ENCODE results near the gene PIK3R5. TPM values are rescaled to one million over a fixed set of nuclear protein-coding genes. Genes with fewer than 3 reads are reported as not detected.

PIK3R5 gene
- polyA plus RNA-seq, 3 donors: 32.1 to 127 (median 47.5) TPM

DNA sequence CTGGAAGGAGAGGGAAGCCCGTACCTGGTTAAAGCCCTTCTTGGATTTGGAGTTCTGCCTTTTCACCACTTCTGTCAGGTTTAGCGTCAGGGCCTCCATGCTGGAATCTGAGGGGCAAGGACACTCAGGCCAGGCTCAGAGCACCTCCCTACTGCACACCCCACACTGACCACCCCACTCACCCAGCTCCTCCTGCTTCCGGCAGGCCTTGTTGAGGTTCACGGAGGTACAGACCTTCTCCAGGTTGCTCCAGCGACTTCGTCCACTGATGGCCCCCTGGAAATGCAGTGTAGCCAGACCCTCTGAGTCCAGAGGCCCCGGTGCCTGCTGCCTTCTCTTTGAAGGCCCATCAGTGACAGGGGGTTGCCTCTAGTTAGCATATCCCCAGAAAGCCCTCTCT is 83.9 kb downstream of the PIK3R5 start:
- Histone ChIP-seq H3K79me2 (ENCODE audit: insufficient read depth, low read length) (no peaks in the 10 kb centered on the region), H3K4me2 (replicated peaks; ENCODE audit: extremely low read depth, low read length, poor library complexity, severe bottlenecking) (no peak overlapping the region), H3K27me3 (ENCODE audit: control insufficient read depth in 2 of 2, insufficient read depth in 2 of 2, low read length in 2 of 2) (no peaks in the 10 kb centered on the region), H4K20me1 (ENCODE audit: insufficient read depth, low read length) (peaks cover 88% of the 10 kb centered on the region), H2AFZ (ENCODE audit: insufficient read depth, low read depth, low read length, poor library complexity, severe bottlenecking) (no peak overlapping the region), H3K27ac (ENCODE audit: low read depth in 1 of 2, low read length in 2 of 2) (no peak overlapping the region), H3K9me3 (replicated peaks in 1 of 2; ENCODE audit: control insufficient read depth in 1 of 2, insufficient read depth in 1 of 2, low read length in 2 of 2) (peaks cover 0 to 9% of the 10 kb centered on the region in 2 donors), H3K4me1 (ENCODE audit: control insufficient read depth in 1 of 2, insufficient read depth in 2 of 2, low read length in 2 of 2) (no peaks in the 10 kb centered on the region), H3K36me3 (replicated peaks in 1 of 2; ENCODE audit: control insufficient read depth in 1 of 2, insufficient read depth in 2 of 2, low read length in 2 of 2) (peaks cover 81 to 92% of the 10 kb centered on the region in 2 donors), H3K9ac (ENCODE audit: insufficient read depth, low read length, poor library complexity, severe bottlenecking) (no peak overlapping the region), H3K4me3 (replicated peaks in 1 of 3; ENCODE audit: low read depth in 2 of 3, low read length in 3 of 3) (no peak overlapping the region)
- intact Hi-C loops (cut with micrococcal nuclease): no loop called here
- peak overlapping the region in 2 of 7 donors; percentile 32 to 47 for H3K27ac Mint-ChIP-seq
- H3K9me3 Mint-ChIP-seq: peaks cover 0 to 10% (median 6%) of the 10 kb centered on the region in 7 donors
- H3K4me1 Mint-ChIP-seq: no peaks in the 10 kb centered on the region
- TF ChIP-seq, protein P1, sequence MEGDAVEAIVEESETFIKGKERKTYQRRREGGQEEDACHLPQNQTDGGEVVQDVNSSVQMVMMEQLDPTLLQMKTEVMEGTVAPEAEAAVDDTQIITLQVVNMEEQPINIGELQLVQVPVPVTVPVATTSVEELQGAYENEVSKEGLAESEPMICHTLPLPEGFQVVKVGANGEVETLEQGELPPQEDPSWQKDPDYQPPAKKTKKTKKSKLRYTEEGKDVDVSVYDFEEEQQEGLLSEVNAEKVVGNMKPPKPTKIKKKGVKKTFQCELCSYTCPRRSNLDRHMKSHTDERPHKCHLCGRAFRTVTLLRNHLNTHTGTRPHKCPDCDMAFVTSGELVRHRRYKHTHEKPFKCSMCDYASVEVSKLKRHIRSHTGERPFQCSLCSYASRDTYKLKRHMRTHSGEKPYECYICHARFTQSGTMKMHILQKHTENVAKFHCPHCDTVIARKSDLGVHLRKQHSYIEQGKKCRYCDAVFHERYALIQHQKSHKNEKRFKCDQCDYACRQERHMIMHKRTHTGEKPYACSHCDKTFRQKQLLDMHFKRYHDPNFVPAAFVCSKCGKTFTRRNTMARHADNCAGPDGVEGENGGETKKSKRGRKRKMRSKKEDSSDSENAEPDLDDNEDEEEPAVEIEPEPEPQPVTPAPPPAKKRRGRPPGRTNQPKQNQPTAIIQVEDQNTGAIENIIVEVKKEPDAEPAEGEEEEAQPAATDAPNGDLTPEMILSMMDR (IDR thresholded peaks at IDR 0.05): no peak
- DNase-seq: no peak
- peaks cover 0 to 6% (median 0%) of the 10 kb centered on the region in 3 donors for H3K27me3 Mint-ChIP-seq (ENCODE audit: low read depth in 3 of 3)
- no peak overlapping the region for H3K4me3 Mint-ChIP-seq
- 94% methylated on average over 6 of the region's 7 CpGs for WGBS (ENCODE audit: insufficient coverage)
- peaks cover 89 to 90% of the 10 kb centered on the region in 2 donors for H3K36me3 Mint-ChIP-seq

DNA sequence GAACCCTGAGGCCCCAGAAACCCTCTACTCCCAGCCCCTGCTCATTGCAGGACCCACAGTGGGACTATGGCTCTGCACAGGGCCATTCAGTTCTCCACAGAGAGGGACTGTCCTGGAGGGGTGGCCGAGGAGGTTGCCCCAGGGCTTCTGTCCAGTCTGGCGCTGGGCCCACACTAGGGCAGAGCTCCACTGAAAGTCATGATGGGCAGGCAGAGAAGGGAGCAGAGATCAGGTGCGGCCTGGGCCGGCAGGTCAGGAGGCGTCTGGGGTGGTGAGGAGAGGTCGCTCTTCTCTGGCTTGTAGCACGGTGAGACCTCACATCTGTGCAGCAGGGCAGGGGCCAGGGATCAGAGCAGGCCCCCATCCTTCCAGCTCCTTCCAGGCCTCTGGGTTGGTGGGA is 85.0 kb downstream of the PIK3R5 start:
- H3K4me3 Mint-ChIP-seq: no peak overlapping the region
- Histone ChIP-seq H3K27ac (ENCODE audit: low read depth in 1 of 2, low read length in 2 of 2) (no peak overlapping the region), H3K9me3 (replicated peaks in 1 of 2; ENCODE audit: control insufficient read depth in 1 of 2, insufficient read depth in 1 of 2, low read length in 2 of 2) (no peaks in the 10 kb centered on the region), H3K36me3 (replicated peaks in 1 of 2; ENCODE audit: control insufficient read depth in 1 of 2, insufficient read depth in 2 of 2, low read length in 2 of 2) (peaks cover 74 to 84% of the 10 kb centered on the region in 2 donors), H4K20me1 (ENCODE audit: insufficient read depth, low read length) (peaks cover 83% of the 10 kb centered on the region), H3K79me2 (ENCODE audit: insufficient read depth, low read length) (no peaks in the 10 kb centered on the region), H3K4me2 (replicated peaks; ENCODE audit: extremely low read depth, low read length, poor library complexity, severe bottlenecking) (no peak overlapping the region), H3K9ac (ENCODE audit: insufficient read depth, low read length, poor library complexity, severe bottlenecking) (no peak overlapping the region), H2AFZ (ENCODE audit: insufficient read depth, low read depth, low read length, poor library complexity, severe bottlenecking) (no peak overlapping the region), H3K27me3 (ENCODE audit: control insufficient read depth in 2 of 2, insufficient read depth in 2 of 2, low read length in 2 of 2) (no peaks in the 10 kb centered on the region), H3K4me1 (ENCODE audit: control insufficient read depth in 1 of 2, insufficient read depth in 2 of 2, low read length in 2 of 2) (no peaks in the 10 kb centered on the region), H3K4me3 (replicated peaks in 1 of 3; ENCODE audit: low read depth in 2 of 3, low read length in 3 of 3) (no peak overlapping the region)
- peaks cover 0 to 1% (median 0%) of the 10 kb centered on the region in 7 donors for H3K9me3 Mint-ChIP-seq
- H3K27ac Mint-ChIP-seq: peak overlapping the region in 2 of 7 donors; percentile 20 to 62
- peaks cover 80 to 81% of the 10 kb centered on the region in 2 donors for H3K36me3 Mint-ChIP-seq
- WGBS (ENCODE audit: insufficient coverage): 100% methylated on average over 5 of the region's 7 CpGs
- TF ChIP-seq, protein P1 (IDR thresholded peaks at IDR 0.05): no peak
- no peaks in the 10 kb centered on the region for H3K4me1 Mint-ChIP-seq
- peaks cover 0 to 6% (median 0%) of the 10 kb centered on the region in 3 donors for H3K27me3 Mint-ChIP-seq (ENCODE audit: low read depth in 3 of 3)
- intact Hi-C loops (cut with micrococcal nuclease): no loop called here
- DNase-seq: no peak
